Vagina (tissue), 2 donors: Measurements from ENCODE around the gene SYCP2.

ENCODE experiments used
- CTCF ChIP-seq, 3 experiments: fragments of 450-650 bp in 2 of 3; fragments of 200-600 bp in 1 of 3; sonication (generic) in 1 of 3; IDR thresholded peaks; one replicate each; pipeline ENCODE4 v1.5.1; 2017 to 2019; ENCODE audit warnings: antibody characterized with exemption in 3 of 3, mild to moderate bottlenecking in 2 of 3, moderate library complexity in 2 of 3
- POLR2A ChIP-seq, 2 donors: fragments of 450-650 bp; IDR thresholded peaks; one replicate each; pipeline ENCODE4 v1.6.1; 2017; ENCODE audit warnings: antibody characterized with exemption in 2 of 2, mild to moderate bottlenecking in 2 of 2, moderate library complexity in 2 of 2

- TF ChIP-seq CTCF (IDR thresholded peaks at IDR 0.05) (no peak), POLR2A (IDR thresholded peaks at IDR 0.05) (no peak)
Measured at GRCh38 chr20:59827138-59828056, 106.0 kb downstream of the SYCP2 start.
